GM21825 (cell line): ENCODE measurements around the gene PLXDC1.
"Not testable (repeated sequence)": the region's sequence is repeated elsewhere in the genome, so short reads cannot be mapped to it uniquely, and the experiment has no call there.

ENCODE experiments used
- ATAC-seq: cut with Tn5 transposase; IDR thresholded peaks from one replicate; pipeline ENCODE4 v1.9.1; 2021; ENCODE audit warnings: mild to moderate bottlenecking, moderate library complexity; ENCODE audit not compliant: unreplicated experiment

Gene PLXDC1

DNA sequence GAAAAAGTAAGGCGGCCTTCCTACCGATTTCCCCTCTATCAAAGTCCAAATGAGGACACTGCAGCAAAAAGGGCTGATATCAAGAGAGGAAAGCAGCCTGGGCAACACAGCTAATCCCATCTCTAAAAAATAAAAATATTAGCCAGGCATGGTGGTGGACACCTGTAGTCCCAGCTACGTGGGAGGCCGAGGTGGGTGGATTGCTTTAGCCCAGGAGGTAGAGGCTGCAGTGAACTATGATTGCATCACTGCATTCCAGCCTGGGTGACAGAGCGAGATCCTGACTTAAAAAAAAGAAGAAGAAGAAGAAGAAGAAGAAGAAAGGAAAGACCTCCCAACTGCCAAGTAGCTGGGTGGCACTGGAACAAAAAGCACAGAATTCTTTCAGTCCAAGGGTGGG is 31.6 kb upstream of the PLXDC1 start:
- ATAC-seq = no peak

DNA sequence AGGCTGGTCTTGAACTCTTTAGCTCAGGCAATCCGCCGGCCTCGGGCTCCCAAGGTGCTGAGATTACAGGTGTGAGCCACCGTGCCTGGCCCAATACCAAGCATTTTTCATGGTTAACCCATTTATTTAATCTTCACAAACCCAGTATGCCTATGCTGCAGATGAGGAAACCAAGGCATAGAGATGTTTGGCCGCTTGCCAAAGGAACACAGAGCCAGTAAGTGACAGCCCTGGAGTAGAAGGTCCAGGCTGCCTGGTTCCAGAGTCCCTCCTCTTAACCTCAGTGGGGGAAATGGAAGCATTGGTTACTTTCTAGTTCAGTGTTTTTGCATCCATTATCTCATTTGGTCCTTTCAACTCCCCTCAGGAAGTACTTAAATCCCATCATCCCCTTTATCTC is 29.9 kb upstream of the PLXDC1 start:
- ATAC-seq = no peak

DNA sequence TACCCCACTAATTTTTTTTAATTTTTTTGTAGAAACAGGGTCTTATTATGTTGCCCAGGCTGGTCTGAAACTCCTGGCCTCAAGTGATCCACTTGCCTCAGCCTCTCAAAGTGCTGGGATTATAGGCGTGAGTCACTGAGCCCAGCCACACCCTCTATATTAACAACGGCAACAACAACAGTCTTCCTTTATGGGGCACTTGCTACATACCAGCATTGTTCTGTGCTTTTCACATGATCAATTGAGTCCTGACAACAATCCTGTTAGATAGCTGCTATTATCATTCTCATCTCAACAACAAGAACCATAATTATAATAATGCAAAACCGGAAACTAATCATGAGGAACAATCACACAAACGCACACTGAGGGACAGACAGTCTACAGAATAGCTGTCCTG is 27.1 kb upstream of the PLXDC1 start:
- ATAC-seq = no peak

DNA sequence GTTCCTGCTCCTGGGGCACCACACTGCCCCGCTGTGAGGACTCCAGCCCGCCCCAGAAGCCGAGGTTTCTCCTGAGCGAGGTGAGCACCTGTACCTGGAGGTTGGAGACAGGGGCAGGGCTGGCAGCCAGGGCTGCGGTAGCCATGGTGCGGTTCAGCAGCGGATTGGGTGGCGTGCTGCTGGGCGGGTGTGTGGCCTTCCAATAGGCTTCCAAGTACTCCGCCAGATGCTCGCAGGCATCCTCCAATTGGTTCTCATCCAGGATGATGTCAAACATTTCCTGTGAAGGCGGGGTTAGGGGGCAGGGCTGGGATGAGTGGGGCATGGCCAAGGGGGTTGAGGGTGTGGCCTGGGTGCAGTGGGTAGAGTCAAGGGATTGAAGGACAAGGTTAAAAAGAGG is 25.8 kb upstream of the PLXDC1 start:
- no peak for ATAC-seq

DNA sequence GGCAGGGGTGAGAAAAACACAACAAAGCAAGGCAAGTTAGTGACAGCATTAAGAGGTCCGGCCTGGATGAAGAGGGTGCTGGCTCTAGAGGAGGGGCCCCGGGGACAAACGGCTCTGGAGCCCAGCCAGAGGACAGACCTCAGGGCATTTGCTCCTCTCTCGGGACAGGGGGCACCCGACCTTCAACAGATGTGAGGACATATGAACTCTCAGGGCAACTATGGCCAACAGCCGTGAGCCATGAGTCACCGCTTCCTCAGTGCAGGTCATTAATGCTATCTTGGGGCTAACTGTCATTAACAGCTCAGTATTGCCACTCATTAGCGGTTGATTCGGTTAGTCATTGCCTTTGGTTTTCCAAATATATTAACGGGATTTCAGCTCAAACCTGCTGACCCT is 24.3 kb upstream of the PLXDC1 start:
- no peak for ATAC-seq

DNA sequence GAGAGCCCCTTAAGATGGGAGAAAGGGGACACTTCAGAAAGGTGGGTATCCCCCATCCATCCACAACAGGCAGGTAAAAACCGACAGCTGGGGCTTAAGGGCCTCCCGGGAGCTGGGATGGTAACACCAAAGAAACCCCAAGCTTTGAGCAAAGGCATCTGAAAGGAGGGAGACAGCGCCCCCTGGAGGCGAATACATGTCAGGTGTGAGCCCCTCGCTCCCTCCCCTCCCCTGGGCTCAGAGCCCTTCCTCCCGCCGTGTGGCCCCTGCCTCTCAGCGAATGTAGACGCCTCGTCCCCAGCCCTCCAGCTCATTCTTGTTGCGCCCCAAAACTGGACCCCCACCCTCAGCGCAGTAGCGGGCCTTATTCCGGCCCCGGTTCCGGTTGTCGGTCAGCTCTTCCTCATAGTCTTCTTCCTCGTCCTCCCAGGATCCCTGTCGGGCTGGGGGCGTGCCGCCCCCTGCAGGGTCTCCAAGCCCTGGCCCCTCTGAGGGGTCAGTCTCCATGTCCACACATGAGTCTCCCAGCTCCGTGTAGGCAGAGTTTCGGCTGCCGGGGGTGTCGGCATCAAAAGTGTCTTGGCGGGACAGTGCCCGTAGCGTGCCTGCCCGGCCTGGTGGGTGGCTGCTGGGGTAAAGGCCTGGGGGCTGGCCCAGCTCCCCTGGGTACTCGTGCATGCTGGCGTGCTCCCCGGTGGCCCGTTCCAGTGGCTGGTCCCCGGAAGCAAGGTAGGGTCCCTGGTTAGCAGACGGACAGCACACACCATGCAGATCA is 23.7 kb upstream of the PLXDC1 start:
- no peak for ATAC-seq

DNA sequence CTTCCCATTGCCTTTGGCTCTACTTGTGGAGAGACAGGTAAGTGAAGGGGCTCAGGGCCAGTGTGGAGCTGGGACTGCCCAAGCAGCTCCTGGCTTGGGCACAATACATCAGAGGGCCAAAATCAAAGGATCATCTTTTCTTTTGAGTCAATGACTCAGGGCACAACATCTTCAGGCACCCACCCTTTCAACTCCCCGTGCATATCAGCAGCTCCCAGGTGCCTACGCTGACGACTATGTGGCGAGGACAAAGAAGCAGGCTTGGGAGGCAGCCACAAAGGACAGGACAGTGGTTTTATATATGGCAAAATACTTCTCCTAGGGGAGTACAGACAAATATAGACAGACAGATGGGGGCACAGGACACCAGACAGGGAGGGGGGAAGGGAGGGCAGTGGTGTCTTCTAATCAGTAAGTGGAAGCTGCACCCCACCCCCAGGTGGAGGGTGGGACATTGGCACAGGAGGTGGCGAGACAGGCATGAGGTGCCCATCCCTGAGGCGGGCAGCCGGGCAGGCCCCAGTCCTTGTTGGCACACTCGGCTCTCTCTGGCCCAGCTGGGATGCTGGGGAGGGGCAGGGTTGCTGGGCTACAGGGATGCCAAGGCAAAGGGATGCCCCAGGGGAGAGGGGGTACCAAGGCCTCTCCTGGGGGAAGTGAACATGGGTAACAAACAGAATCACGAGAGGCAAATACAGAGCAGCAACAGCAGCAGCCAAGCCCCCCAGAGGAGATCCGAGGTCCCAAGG is 22.3 kb upstream of the PLXDC1 start:
- no peak for ATAC-seq

DNA sequence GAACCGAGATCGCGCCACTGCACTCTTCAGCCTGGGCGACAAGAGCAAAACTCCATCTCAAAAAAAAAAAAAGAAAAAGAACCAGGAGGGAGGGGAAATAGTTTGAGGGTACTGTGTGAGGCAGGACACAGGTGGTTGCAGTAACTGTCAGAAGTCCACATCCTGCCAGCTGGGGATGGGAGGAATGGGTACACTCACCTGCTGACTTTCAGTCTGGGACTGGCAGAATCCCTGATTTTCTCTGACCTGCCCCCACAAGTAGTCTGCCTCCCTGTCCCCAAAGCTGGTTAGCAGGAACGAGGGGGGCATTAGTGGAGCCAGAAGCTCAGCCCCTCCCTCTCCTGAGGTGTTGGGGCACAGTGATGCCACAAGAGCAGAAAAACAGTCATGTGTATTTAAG is 21.6 kb upstream of the PLXDC1 start:
- ATAC-seq = no peak

DNA sequence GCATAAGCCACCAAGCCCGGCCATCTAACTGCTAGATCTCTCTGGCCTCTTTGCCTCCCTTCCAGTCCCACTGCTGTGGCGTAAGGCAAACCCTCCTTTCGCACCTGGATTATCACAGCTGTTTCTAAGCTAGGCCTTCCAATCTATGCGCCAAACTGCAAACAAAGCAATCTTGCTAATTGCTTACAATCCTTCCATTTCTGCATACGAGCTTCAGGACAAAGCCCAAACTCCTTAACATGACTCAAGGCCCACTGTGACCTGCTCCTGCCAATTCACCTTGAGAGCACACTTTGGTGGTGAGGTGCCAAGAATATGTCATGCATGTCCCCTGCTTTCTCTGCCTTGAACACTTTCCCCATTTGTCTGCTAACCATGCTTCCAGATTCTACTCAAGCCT is 20.5 kb upstream of the PLXDC1 start:
- no peak for ATAC-seq

DNA sequence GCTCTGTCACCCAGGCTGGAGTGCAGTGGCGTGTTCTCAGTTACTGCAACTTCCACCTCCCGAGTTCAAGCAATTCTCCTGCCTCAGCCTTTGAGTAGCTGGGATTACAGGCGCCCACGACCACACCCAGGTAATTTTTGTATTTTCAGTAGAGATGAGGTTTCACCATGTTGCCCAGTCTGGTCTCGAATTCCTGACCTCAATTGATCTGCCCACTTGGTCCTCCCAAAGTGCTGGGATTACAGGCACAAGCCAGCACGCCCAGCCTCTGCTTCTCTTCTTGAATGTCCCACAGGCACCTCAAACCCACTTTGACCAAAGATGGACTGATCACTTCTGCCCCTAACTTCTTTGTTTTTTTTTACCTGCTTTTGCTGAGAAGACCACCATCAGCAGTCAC is 19.1 kb upstream of the PLXDC1 start:
- no peak for ATAC-seq

DNA sequence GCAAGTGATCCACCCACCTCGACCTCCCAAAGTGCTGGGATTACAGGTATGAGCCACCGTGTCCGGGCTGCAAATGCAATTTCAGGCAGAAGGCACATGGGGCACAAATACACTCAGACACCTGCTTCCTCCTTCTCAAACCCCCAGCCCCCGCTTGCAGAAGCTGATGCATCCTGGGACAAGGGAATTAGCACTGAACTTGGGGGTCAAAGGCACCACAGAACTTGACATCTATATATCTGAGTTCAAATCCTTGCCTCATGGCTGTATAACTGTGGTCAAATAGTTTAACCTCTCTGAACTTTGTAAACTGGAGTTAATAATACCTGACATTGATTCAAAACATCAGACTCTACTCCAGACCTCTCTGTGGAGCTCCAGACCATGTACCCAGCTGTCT is 18.7 kb upstream of the PLXDC1 start:
- no peak for ATAC-seq

DNA sequence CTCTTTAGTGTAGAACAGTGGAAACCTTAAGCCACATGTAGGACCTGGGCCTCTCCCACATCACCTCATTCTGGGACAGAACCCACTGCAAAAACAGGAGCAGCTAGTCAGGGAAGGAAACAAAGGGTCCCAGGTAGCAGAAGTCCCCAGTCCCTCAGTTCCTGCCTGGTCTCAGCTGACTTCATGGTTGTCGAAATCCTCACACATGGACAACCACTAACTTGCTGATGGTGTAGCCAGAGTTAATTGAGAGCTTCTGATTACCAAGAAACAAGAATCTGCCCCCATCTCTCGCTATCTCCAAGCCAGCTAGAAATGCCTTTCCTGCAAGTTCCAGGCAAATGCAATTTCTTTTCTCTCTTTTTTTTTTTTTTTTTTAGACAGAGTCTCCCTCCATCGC is 18.1 kb upstream of the PLXDC1 start:
- ATAC-seq = no peak

DNA sequence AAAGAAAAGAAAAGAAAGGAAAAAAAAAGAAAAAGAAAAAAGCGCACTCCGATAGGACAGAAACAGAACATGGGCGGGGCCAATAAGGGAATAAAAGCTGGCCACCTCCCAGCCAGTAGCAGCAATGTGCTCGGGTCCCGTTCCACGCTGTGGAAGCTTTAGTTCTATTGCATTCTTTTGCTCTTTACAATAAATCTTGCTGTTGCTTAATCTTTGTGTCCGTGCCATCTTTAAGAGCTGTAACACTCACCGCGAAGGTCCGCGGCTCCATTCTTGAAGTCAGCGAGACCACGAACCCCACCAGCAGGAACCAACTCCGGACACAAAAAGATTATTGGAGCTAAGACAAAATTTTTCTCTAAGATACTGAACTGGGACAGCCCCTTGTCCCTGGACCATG is 17.7 kb upstream of the PLXDC1 start:
- ATAC-seq = no peak

DNA sequence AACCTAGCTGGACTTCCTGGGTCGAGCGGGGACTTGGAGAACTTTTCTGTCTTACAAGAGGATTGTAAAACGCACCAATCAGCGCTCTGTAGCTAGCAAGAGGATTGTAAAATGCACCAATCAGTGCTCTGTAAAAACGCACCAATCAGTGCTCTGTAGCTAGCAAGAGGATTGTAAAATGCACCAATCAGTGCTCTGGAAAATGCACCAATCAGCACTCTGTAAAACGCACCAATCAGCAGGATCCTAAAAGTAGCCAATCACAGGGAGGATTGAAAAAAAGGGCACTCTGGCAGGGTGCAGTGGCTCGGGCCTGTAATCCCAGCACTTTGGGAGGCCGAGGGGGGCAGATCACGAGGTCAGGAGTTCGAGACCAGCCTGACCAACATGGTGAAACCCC is 17.1 kb upstream of the PLXDC1 start:
- ATAC-seq = not testable (repeated sequence)

DNA sequence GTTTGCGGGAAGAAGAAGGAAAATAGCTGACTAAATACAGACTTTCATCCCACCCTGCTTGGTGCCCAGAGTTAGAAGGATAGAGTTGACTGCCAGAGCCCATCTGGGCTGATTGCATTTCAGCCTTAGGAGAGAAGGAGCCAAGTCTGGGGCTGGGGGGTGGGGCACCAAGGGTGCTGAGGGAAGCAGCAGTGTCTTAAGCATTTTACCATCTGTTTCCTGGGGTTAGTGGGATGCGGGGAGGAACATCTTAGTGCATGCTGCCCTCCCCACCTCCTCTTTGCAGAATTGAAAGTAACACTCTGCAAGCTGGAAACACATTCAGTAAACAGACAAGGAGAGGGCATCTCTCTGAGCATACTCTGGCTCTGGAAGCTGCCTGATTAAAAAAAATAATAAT is 16.0 kb upstream of the PLXDC1 start:
- ATAC-seq = no peak

DNA sequence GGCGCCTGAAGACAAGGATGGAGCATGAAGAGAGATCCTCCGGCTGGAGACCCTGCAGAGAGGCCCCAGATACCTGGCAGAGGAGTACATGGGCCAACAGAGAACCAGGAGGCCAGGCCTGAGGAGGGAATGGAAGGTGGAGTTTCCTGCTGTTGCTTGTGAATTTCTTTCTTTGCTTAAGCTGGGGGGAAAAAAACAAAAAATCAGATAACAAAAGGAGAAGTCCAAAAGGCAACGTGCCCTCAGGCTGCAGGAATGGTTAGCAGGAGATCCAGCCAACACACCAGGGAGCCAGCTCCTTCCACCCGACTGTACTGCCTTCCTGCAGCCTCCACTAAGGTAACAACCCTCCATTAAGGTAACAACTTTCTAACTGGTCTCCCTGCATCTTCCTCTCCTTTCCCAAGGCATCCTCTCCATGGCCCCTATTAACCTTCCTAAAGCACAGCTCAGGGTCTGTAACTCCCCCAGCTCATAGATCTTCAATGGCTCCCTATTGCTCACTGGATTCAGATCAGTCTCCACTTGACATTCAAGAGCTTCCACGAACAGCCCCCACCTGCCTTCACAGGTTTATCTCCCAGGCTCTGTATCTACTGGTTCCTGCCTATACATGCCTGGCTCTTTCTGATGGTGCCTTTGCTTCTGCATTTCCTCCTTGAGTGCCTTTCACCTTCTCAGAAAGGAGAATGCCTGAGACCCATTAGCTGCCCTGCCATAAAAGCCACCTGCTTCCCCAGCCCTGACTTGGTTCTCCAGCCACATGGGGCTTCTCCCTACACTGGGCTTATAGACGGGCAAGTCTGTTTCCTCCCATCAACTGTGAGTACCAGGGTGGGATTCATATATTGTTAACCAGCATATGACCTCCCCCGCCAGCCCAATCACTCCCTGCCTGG is 15.2 kb upstream of the PLXDC1 start:
- ATAC-seq = no peak

DNA sequence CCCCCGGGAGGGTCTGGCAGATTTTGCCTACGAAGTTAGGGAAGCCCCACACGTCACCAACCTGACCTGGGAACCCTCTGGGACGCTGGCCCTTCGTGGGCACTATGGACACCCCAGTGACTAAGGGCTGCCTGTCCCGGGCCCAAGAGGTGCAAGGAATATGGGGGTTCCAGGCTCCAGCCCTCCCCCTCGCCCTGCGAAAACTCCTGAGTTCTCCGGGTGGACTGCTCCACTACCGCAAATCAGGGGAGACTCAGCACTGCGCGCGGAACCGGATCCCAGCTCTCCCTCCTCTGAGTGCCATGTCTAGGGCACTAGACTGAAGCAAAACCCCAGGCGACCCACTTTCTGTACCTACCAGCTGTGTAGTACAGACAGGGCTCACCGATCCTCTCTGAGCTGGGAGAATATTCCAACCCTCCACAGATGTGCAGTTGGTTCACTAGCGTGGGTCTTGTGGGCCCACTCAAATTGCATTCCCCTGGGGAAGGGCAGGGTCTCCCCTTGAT is 14.5 kb upstream of the PLXDC1 start, which contains the start of gene ARL5C:
TSS of gene ARL5C (minus strand) at position 321 of the 509 bp plus-strand sequence. CDS start 401 bp downstream, outside the sequence.
- ATAC-seq = no peak

DNA sequence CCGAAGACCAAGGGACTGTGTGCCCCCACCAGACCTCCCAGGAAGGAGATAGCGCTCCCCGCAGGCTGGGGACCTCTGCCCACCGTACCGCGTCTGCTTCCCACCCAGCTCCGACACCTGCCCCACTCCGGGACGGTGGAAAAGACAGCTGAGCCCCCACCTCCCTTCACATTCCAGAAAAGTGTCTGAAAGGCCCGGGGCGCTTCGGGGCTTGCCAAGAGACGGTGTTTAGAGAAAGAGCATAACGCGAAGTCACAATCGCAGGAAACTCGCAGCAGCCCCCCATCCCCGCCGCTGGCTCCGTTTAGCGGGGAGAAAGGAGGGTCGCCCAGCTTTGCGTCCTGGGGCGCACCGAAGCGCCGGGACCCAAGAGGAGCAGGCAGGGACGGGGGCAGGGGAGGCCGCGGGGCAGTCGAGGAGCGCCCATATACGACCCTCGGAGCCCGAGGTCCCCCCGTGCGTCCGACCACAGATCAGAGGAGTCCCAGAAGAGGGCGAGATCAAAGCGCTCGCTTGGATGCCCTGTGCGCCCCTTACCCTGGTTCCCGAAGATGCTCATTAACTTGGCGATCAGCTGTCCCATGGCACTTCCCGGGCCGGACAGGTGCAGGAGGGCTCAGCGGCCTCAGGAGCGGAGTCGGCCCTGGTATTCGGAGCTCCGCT is 13.9 kb upstream of the PLXDC1 start:
- ATAC-seq = no peak

DNA sequence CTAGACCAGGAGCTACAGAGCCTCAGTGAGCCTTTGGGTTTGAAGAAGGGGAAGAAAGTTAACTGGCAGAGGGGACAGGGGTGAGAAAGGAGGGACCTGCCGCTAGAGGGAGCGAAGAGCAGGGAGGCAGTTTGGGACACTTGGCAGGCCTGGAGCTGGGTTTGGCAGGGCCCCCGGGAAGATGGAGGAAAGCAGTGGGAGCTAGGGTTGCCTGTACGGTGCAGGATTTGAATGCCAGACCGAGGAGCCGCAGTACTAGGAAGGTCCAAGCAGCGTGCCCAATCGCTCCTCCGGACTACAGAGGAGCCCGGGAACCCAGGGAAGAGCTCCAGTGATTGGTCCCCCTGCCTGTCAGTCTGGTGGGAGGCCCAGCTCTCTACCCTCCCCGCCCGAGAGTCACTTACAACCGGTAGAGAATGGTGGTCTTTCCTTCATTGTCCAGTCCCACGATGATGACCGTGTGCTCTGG is 13.3 kb upstream of the PLXDC1 start:
- ATAC-seq = peak; percentile 71

DNA sequence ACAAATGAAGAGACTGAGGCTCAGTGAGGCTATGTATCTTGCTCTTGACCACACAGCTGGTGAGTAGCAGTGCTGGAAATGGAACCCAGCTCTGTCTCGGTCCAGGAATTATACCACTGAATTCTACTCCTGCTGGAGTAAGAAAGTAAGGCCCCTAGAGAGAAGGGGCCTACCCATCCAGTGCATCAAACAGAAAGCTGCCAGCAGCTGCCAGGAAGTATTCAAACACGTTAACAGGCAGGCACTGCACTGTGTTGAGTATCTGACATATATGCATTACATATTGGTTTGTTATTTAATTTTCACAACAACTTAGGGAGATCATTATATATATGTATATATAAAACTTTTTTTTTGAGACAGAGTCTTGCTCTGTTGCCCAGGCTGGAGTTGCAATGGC is 10.5 kb upstream of the PLXDC1 start:
- ATAC-seq = no peak

DNA sequence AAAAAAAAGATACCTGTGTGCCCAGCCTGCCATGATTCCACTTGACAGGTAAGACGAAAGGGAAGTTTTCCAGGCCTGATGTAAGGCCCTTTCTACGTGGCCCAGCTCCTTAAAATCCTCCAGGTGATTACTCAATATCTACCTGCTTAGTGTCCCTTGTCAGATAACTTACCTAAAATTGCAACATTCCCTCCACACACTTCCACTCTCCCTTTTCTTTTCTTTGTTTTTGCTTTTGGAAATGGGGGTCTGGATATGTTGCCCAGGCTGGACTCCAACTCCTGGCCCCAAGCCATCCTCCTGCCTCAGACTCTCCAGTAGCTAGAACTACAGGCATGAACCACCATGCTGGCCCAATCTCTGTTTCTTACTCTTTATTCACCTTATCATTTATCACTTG is 7.2 kb upstream of the PLXDC1 start:
- ATAC-seq = no peak
